GM12891 (cell line): ENCODE results near the gene ATP1A4.

Source experiments
- PAX5 ChIP-seq: IDR thresholded peaks from 2 replicates; pipeline ENCODE4 v1.6.1; 2011; ENCODE audit warnings: low read length, moderate library complexity, mild to moderate bottlenecking; ENCODE audit not compliant: insufficient read depth, severe bottlenecking
- POLR2A ChIP-seq: IDR thresholded peaks from 2 replicates; pipeline ENCODE4 v1.6.1; 2011; ENCODE audit warnings: low read depth, low read length, control low read depth
- POLR2AphosphoS5 ChIP-seq: IDR thresholded peaks from 2 replicates; pipeline ENCODE4 v1.6.1; 2011; ENCODE audit warnings: low read depth, low read length, control low read depth
- POU2F2 ChIP-seq: IDR thresholded peaks from 2 replicates; pipeline ENCODE4 v1.6.1; 2011; ENCODE audit warnings: low read depth, mild to moderate bottlenecking, control low read depth, low read length, moderate library complexity
- SPI1 ChIP-seq: IDR thresholded peaks from 2 replicates; pipeline ENCODE4 v1.6.1; 2011; ENCODE audit warnings: low read depth, low read length, control low read depth
- TAF1 ChIP-seq: IDR thresholded peaks from 2 replicates; pipeline ENCODE4 v1.6.1; 2011; ENCODE audit warnings: low read depth, low read length, control low read depth

DNA sequence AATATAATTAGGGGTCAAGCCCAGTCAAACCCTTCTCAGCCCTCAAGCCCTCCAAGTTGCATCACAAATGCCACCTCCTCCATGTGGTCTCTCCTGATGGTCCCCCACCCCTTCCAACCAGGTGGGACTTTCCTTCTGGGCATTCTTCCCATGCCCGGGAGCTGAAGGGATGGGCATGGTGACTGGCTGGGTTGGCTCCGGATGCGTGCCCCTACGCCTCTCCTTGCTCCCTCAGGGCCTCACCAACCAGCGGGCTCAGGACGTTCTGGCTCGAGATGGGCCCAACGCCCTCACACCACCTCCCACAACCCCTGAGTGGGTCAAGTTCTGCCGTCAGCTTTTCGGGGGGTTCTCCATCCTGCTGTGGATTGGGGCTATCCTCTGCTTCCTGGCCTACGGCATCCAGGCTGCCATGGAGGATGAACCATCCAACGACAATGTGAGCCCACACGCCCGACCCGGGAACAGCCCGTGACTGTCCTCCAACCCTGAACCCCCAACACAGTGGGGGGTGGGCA lies 28.4 kb upstream of the ATP1A4 start:
- TF ChIP-seq POLR2A (no peak), POLR2AphosphoS5 (no peak), TAF1 (no peak), SPI1 (no peak), PAX5 (no peak), POU2F2 (no peak)
